HL-60 (cell line): ENCODE data around the gene KIF23.

Experiments used
- DNase-seq, 2 experiments: peaks; one replicate each; pipeline ENCODE4 v3.0.0-alpha.2; 2010 to 2020; ENCODE audit warnings: low read depth in 1 of 2, low spot score in 1 of 2
- H3K27ac ChIP-seq: fragments of 250-450 bp; sonication (Bioruptor Pico); replicated peaks from 2 replicates; pipeline ENCODE4 v1.5.1; 2020; ENCODE audit warnings: mild to moderate bottlenecking, moderate library complexity
- H3K27me3 ChIP-seq: fragments of 250-450 bp; sonication (Bioruptor Pico); 2 replicates; pipeline ENCODE4 v1.5.1; 2021; ENCODE audit warnings: mild to moderate bottlenecking, moderate library complexity; ENCODE audit not compliant: insufficient read depth, poor library complexity, severe bottlenecking
- H3K4me3 ChIP-seq: replicated peaks from 2 replicates; pipeline ENCODE4 v1.5.1; 2011; ENCODE audit warnings: mild to moderate bottlenecking, control low read depth, low read length; ENCODE audit not compliant: insufficient read depth
- CTCF ChIP-seq: IDR thresholded peaks from one replicate; pipeline ENCODE4 v1.5.1; 2011; ENCODE audit warnings: low read length, control low read depth, inconsistent platforms; ENCODE audit not compliant: insufficient read depth
- GABPA ChIP-seq: IDR thresholded peaks from 2 replicates; pipeline ENCODE4 v1.6.1; 2012; ENCODE audit warnings: low read depth
- POLR2AphosphoS5 ChIP-seq: IDR thresholded peaks from 2 replicates; pipeline ENCODE4 v1.6.1; 2012; ENCODE audit warnings: low read depth
- REST ChIP-seq: IDR thresholded peaks from 2 replicates; pipeline ENCODE4 v1.6.1; 2012; ENCODE audit warnings: low read depth; ENCODE audit not compliant: insufficient replicate concordance
- SPI1 ChIP-seq: IDR thresholded peaks from 2 replicates; pipeline ENCODE4 v1.6.1; 2012; ENCODE audit warnings: low read depth, mild to moderate bottlenecking, borderline replicate concordance

KIF23 gene

GRCh38 chr15:69434238-69434637 is 20.1 kb downstream of the KIF23 start:
- no peak for DNase-seq
- Histone ChIP-seq H3K27me3 (no peaks in the 10 kb centered on the region), H3K4me3 (no peak overlapping the region), H3K27ac (no peak overlapping the region)
- TF ChIP-seq SPI1 (no peak), POLR2AphosphoS5 (no peak), REST (no peak), CTCF (no peak), GABPA (no peak)

GRCh38 chr15:69434679-69435078 is 20.5 kb downstream of the KIF23 start:
- no peak overlapping the region for H3K4me3 ChIP-seq
- TF ChIP-seq GABPA: no peak
- TF ChIP-seq REST: no peak
- TF ChIP-seq SPI1: no peak
- TF ChIP-seq CTCF: no peak
- TF ChIP-seq POLR2AphosphoS5: no peak
- no peak for DNase-seq
- peak overlapping the region; percentile 78; the same call in 1 of the 2 replicates for H3K27ac ChIP-seq
- H3K27me3 ChIP-seq: no peaks in the 10 kb centered on the region

GRCh38 chr15:69435985-69436384 is 21.8 kb downstream of the KIF23 start:
- Histone ChIP-seq H3K27me3 (no peaks in the 10 kb centered on the region), H3K4me3 (no peak overlapping the region), H3K27ac (peak overlapping the region; percentile 78)
- TF ChIP-seq GABPA (no peak), CTCF (no peak), SPI1 (peak; percentile 97), REST (no peak), POLR2AphosphoS5 (0 out of 2 replicates have a peak, but pooled peaks have one; percentile 18)
- DNase-seq: peak in 1 of 2 experiments; percentile 80
